Measurements from ENCODE around the gene PCDHB1. TPM values are rescaled to one million over a fixed set of nuclear protein-coding genes. Genes with fewer than 3 reads are reported as not detected.

PCDHB1 gene
- total and polyA plus RNA-seq, 2 of the 8 experiments (the other 6 are each of a cell fraction or from before 2014, with no cell fraction given) = 0.03 to 0.04 TPM

GRCh38 chr5:141094481-141095262 lies 43.5 kb downstream of the PCDHB1 start, which contains the start of gene PCDHB2 (continued):
- TF ChIP-seq CHD7 (IDR thresholded peaks at IDR 0.05; ENCODE audit: insufficient replicate concordance, low read length) (no peak), KDM4A (IDR thresholded peaks at IDR 0.05; ENCODE audit: low read depth, low read length, severe bottlenecking) (peak; percentile 35), NRF1 (IDR thresholded peaks at IDR 0.05; ENCODE audit: low read depth, low read length) (no peak), USF2 (IDR thresholded peaks at IDR 0.05; ENCODE audit: low read length) (no peak), MAX (IDR thresholded peaks at IDR 0.05) (peak; percentile 58), TAF1 (IDR thresholded peaks at IDR 0.05; ENCODE audit: low read depth, low read length) (peak; percentile 93)

Measured in H1 (cell line).